ENCODE results near the gene FAM114A2. TPM values are rescaled to one million over a fixed set of nuclear protein-coding genes. Genes with fewer than 3 reads are reported as not detected.

The FAM114A2 gene
- 24.1 and 34.2 TPM in 2 replicates for total RNA-seq

DNA sequence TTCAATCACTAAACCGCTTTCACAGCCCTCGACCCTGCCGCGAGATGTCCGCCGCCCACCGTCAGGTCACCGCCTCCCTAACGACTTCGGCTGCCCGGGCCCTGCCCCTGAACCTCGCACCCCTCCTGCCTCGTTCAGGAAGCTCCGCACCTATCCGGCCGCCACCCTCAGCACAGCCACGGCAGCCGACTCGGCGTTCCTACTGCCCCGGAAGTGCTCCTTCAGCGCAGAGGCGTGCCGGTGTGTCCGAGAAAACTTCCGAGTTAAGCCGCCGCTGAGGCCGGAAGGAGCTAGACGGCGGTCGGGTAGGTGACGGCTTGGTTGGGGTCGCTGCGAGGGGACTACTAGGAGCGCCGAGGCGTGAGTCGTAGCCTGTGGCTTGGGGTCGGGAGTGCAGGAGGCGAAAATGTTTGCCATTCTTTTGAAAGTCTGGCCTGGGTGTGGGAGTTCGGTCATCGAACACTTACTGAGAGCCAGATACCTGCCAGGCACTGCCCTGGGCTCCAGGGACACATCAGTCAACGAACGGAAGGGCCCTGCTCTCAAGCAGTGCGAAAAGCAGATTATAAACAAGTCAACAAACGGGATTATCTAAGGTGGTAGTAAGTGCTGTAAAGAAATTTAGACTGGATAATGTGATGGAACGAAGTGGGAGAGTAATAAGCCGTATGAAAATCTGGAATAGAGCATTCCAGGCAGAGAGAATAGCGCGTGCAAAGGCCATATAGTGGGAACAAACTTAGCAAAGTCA is at the start of gene FAM114A2, which contains the start of gene MFAP3:
Gene FAM114A2, minus strand, starts transcription at position 204 of the 751 bp plus-strand sequence. CDS start 3,957 bp downstream, outside the sequence.
Gene MFAP3, plus strand, starts transcription at position 261 of the 751 bp plus-strand sequence. CDS start 10,756 bp downstream, outside the sequence.

Other genes with a start within 250 kb of the FAM114A2 start
- gene MFAP3, start 57 bp upstream of the FAM114A2 start, total RNA-seq: 99.7 and 121 TPM in 2 replicates
- 18.9 and 60.2 TPM in 2 replicates for gene GALNT10, start 151.8 kb upstream of the FAM114A2 start, total RNA-seq

Data from bladder microvascular endothelial cell (primary cell).